OCI-M1 (cell line): ENCODE results near the gene MAMDC4.

Experiments
- DNase-seq: peaks from one replicate; lab custom pipeline; 2025; lab: John Stamatoyannopoulos, UW

Gene MAMDC4

DNA sequence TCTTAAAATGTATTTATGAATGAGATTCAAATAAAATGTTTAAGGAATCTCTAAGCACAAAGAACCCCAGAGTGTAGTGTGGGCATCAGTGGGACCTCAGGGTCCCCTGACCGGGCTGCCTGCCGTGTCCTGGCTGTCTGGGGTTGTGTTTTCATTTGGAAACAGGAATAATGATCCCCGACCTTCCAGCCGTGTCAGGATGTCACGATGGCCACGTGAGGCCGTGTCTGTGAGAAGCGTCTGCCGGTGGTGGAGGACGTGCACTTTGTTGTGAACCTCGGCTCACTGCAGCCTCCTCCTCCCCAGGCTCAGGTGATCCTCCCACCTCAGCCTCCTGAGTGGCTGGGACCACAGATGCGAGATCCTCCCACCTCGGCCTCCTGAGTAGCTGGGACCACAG lies 38.5 kb downstream of the MAMDC4 start:
- DNase-seq, result no peak

DNA sequence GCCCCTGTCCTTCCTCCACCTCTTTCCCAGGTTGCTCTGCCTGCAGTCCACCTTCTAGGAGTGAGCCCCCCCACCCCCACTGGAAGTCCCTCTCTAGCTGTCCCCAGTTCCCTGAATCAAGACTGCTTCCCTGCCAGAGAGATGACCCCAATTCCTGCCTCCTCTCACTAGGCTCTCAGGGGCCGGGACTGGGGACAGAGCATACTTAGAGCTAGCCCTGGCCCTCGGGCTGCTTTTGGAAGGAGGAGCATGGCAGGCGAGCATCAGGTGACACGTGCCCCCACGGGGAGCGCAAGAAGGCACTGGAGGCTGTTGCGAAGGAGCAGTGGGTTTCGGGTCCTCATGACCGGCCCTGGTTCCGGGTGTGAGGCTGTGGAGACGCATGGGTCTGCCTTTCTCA lies 43.9 kb downstream of the MAMDC4 start:
- DNase-seq, result no peak

DNA sequence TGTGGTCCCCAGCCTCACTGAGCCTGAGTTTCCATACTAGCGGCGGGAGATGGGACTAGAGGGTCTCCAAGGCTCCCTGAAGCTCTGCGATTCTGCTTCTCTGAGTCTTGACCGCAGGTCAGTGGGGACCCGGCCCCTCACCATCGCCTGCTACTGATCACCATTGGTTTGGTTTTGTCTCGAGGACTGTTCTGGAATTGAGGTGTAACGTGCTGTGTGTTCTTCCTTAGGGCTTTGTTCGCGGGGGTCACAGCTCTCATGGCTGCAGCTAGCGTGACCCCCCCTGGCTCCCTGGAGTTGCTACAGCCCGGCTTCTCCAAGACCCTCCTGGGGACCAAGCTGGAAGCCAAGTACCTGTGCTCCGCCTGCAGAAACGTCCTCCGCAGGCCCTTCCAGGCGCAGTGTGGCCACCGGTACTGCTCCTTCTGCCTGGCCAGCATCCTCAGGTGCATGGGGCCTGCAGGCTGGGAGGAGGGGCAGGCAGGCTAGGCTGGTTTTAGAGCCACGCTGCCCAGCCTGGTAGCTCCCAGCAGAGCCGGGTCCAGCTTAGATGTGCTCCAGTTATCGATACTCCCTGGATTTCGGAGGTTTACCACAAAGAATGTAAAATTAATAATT lies 46.4 kb downstream of the MAMDC4 start:
- DNase-seq, result no peak

DNA sequence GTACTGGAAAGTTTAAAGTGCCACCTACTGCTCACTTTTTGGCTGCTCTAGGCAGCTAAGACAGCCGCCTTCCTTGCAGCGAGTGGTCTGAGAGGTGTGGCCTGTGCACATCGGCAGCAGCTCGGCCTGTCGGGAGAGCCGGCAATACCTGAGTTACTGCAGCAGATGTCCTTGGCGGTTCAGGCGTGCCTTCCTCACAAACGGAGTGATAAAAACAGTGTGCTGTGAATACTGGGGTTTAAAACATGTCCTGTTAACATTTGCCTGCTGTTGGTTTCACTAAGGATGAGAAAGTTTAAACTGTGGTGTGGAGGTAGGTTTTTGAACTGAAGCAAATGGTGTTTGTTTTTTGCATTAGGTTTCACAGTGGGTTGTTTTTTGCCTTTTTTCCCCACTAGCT lies 47.0 kb downstream of the MAMDC4 start:
- no peak for DNase-seq

DNA sequence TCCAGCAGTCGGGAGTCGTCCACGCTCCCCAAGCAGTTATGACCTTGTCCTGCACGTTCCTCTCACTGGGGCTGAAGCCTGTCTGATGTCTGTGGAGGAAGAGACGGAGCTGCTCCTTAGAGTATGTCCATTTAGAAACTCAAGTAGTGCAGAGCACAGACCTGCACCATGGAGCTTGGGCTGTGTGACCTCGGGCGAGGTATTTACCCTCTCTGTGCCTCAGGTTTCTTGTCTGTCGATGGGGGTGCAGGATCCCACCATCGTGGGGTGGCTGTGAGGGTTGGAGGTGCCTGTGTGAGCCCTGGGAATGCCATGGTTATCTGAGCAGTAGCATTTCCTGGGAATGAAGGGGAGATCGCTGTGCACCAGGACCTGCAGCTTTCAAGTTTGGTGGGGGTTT lies 48.4 kb downstream of the MAMDC4 start:
- DNase-seq, result no peak

DNA sequence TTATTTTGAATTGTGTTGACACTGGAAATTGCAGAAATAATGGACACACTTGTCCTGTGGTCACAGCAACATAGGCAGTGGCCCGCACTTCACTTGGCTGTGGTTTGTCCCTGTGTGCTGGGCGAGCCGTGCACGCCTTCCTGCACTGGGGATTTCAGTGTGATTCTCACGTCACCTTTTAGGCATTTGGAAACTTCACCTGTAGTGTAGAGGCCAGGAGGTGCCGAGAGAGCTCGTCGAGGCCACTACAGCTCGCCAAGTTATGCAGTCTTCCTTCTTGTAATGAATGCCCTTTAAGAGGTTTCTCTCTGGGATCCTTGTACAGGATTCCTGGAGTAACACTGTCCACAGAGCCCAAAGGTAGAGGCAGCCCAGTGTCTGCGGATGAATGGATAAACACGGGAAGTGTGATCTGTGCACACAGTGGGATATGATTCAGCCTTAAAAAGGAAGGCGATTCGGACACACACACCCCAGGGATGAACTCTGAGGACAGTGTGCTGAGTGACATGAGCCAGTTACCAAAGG lies 48.9 kb downstream of the MAMDC4 start:
- no peak for DNase-seq

DNA sequence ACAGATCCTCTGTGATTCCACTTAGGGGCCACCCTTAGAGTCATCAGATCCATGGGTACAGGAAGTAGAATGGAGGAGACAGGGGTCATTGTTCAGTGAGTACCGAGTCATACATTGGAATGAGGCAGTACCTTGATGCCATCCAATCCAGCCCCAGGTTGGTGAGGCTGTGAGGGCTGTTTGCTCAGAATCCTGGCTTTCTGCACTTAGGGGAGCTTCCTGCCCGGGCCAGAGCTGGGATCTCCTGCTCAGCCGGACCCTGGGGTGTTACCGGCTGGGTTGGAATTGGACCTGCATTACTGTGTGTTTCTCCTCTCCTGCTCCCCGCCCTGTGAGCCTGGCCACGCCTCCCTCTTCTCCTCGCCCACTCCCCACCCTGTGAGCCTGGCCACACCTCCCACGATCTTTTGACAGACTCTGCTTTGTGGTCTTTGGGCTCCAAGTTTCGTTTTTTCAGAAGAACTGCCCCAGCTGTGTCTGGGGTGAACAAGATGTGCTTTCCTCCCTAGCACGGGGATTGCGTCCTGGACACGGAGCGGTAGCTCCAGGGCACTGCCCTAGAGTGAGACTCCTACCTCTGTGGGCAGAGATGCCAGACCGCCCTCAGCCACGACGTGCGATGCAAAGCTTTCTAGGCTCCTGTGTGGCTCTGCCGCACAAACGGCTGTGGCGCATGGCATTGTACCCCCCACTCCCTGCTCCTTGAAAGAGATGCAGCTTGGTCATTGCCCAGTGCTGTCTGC lies 49.5 kb downstream of the MAMDC4 start:
- DNase-seq, result no peak

DNA sequence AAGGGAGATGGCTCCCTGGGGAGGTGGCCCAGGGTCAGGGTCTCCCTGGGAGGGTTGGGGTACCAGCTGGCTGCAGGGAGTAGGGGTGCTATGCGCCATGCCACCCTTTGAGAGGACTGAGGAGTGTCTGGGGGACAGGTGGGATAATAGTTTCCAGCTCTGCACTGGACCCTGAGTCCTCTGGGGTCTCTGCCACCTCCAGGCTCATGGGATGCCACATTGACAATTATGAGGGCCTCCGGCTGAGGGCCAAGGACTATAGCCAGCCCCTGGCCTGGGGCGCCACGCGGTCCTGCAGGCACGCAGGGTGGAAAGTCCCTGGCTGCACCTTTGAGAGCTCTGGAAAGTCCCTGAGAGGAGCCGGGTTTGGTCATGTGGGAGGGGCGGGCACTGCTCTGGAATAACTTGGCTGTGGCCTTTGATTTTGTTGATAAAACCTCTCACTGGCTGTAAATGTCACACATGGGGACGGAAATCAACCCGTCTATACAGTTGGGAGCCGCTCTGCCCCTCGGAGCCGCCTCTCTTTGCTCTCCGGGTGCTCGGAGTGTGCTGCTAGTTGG lies 50.2 kb downstream of the MAMDC4 start:
- no peak for DNase-seq

DNA sequence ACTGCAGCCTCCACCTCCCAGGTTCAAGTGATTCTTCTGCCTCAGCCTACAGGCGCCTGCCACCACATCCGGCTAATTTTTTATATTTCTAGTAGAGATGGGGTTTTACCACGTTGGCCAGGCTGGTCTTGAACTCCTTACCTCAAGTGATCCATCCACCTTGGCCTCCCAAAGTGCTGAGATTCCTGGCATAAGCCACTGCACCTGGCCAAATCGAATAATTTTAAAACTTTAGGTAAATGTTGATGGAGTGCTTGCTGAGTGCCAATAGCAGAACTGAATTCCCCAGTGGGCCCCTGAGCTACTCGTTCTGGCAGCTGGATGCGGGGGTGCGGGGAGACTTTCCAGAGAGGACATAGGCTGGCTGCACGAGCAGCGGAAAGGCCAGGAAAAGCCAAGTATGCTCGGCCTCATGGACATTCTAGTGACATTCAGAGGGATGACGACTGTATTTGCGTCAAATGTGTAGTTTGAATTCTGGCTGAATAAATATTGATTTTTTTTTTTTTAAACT lies 51.0 kb downstream of the MAMDC4 start:
- DNase-seq, result no peak

DNA sequence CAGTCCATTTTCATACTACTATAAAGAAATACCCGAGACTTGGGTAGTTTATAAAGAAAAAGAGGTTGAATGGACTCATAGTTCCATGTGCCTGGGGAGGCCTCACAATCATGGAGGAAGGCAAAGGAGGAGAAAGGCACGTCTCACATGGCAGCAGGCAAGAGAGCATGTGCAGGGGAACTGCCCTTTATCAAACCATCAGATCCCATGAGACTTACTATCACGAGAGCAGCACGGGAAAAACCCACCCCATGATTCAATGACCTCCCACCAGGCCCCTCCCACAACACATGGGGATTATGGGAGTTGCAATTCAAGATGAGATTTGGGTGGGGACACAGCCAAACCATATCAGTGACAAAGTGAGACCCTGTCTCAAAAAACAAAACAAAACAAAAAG lies 54.1 kb downstream of the MAMDC4 start:
- no peak for DNase-seq

DNA sequence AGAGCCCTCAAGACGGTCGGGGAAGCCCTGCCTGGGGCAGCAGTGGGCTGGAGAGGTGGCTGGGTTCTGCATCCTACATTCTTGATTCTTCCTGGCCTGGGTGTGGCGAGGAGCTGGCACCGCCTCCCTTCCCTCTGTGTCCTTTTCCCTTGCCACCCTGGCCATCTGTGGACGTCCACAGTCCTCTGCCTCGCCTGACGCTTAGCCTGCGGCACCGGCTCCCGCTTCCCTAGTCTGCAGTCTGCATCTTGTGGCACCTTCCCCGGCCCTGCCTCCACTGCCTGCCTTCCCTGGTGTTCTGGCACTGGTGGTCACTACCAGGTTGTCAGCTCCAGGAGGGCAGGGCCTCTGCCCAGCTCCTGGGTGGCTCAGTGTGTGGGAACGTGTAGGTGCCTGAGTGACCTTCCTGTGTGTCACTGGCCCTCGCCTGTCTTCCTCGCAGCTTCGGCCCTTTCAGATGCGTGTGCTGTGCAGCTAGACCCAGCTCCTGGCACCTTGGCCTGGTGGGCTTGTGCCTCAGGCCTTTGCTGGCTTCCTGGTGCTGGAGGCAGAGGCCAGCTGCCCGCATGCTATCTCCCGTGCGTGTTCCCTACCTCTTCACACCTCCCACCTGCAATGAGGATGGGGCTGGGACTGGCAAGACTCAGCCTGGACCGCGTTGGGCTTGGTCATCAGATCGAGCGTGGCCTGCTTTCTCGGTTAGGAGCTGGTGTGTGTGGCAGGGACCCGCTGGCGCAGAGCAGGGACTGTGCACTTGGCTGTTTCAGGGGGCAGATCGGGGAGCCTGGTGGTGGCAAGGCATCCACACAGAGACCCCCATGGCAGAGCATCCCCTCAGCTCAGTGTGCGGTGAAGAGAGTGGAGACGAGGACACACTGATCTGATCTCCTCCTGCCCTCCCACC lies 55.1 kb downstream of the MAMDC4 start:
- DNase-seq, result no peak
